ENCODE measurements around the gene STX5. TPM values are rescaled to one million over a fixed set of nuclear protein-coding genes. Genes with fewer than 3 reads are reported as not detected.

The STX5 gene
- total RNA-seq, 4 donors from 2014 or later, result 16.2 to 26.0 (median 24.9) TPM

DNA sequence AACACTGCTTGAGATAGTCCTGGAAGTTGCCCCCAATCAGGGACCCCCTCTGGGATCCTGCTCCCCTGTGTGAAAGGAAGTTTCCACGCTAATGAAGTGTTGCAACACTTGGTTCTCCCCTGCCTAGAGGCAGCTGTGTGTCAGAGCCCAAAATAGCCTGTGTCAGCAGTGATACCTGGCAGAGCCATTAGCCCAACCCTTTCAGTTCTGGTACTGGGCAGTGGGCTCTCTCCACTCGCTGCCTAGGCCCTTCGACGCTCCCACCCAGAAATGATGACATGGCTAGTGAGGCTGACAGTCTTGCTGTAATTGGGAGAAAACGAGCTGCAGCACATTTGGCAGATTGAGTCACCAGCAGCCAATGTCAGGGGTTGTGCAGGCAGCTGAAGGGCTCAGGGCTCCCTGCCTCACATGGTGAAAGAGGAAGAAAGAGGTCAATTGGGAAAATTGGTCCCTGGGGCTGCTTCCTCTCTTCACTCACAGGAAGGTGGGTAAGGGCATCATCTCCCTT, 25.2 kb downstream of the STX5 start:
- TF ChIP-seq, protein P1, sequence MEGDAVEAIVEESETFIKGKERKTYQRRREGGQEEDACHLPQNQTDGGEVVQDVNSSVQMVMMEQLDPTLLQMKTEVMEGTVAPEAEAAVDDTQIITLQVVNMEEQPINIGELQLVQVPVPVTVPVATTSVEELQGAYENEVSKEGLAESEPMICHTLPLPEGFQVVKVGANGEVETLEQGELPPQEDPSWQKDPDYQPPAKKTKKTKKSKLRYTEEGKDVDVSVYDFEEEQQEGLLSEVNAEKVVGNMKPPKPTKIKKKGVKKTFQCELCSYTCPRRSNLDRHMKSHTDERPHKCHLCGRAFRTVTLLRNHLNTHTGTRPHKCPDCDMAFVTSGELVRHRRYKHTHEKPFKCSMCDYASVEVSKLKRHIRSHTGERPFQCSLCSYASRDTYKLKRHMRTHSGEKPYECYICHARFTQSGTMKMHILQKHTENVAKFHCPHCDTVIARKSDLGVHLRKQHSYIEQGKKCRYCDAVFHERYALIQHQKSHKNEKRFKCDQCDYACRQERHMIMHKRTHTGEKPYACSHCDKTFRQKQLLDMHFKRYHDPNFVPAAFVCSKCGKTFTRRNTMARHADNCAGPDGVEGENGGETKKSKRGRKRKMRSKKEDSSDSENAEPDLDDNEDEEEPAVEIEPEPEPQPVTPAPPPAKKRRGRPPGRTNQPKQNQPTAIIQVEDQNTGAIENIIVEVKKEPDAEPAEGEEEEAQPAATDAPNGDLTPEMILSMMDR (IDR thresholded peaks at IDR 0.05 in 4 of 5, conservative IDR thresholded peaks at IDR 0.05 in 1 of 5), result no peak
- peak in 1 of 2 donors; percentile 26 for TF ChIP-seq POLR2A (IDR thresholded peaks at IDR 0.05)
- H3K27ac ChIP-seq, result peak overlapping the region; percentile 91 to 98 (median 94)
- H3K36me3 ChIP-seq, result peaks cover 0 to 21% of the 10 kb centered on the region in 2 donors
- intact Hi-C loops (cut with DNase I; ENCODE audit: low total_unique reads) (loop anchor here (2.0 kb wide), 1 partner anchor 26 kb away; the partner anchor contains the start of genes STX5 and TEX54), in situ Hi-C loops (cut with MboI; ENCODE audit: low sequenced_read_pairs in 4 of 4) (no loop called here)
- H3K4me3 ChIP-seq, result peak overlapping the region; percentile 62 to 95 (median 78)
- DNase-seq (peak; percentile 73 to 85), ATAC-seq (peak; percentile 82 to 83)
- no peaks in the 10 kb centered on the region for H3K9me3 ChIP-seq
- H3K27me3 ChIP-seq, result no peaks in the 10 kb centered on the region
- H3K4me1 ChIP-seq, result peaks cover 24 to 28% of the 10 kb centered on the region in 2 donors

DNA sequence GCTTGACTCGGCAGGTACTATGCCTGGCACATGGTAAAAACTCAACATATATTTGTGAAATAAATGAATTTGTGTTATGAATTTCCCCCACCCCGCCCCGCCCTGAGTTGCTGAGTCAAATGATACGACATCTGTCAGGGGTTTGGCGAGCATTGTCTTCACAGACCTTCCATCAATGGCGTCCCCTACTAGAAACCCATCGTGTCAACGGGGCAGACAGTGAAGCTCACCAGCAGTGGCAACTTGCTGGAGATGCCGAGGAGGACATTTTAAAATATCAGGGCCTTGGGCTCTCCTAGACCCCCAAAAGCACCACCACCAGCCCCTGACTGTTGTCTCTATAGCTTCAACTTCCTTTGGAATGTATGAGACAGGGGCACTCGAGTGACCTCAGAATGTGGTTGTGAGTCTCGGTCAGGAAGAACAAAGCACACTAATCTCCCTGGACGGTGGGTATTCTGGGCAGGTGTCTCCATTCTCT, 25.9 kb downstream of the STX5 start:
- Histone ChIP-seq H3K36me3 (peaks cover 0 to 28% of the 10 kb centered on the region in 2 donors), H3K4me3 (peak overlapping the region; percentile 62 to 95 (median 78)), H3K9me3 (no peaks in the 10 kb centered on the region), H3K27ac (peak overlapping the region; percentile 91 to 98 (median 94)), H3K4me1 (peaks cover 24 to 28% of the 10 kb centered on the region in 2 donors), H3K27me3 (no peaks in the 10 kb centered on the region)
- intact Hi-C loops (cut with DNase I; ENCODE audit: low total_unique reads) (loop anchor here (1.0 to 2.0 kb wide), 4 partner anchors 19 to 75 kb away; partner anchors contain the start of genes STX5, TEX54 and TMEM179B), in situ Hi-C loops (cut with MboI; ENCODE audit: low sequenced_read_pairs in 4 of 4) (no loop called here)
- peak; percentile 45 to 51 for ATAC-seq
- DNase-seq, result peak in 1 of 2 donors; percentile 35
- no peak for TF ChIP-seq POLR2A (IDR thresholded peaks at IDR 0.05)

DNA sequence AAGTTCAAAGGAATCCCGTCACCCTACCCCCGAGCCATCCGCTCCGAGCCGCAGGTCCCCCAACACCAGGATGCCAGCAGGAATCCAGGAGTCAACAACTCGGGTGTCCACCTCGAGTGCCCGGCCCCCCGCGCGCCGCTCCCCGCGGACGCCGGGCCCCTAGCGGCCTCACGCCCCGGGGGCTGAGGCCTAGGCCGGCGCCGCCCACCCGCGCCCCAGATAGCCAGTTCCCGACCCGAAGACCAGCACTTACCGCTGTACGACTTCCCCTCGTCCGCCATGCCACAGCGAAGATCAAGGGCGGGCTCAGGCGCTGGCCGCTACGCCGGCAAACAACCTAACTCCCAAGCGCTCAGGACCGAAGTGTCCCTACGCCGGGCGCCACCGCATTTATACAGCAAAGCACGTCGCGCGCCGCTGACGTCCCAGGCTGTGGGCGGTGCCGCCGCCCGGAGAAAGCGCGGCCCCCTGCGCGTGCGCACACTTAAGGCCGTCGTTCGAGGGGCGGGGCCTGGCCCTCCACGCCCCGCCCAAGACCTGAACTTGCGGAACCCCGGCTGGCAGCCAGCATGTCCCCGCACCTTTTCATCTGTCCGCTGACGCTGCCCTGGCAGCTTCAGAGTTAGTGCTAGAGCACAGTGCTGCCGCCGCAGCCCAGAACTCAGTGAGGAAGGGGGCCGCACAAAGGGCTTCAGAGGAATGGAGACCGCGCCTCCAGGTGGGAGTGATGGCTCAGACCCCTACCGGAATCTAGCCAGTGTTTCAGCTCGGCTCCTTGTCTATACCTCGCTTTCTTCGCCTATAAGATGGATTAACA, 26.6 kb downstream of the STX5 start, which contains the start of gene NXF1:
Gene NXF1 (minus strand): TSS at position 365 of the 817 bp plus-strand sequence. CDS start 84 bp downstream, at position 281.
- Histone ChIP-seq H3K4me3 (peak within 1 kb of the TSS; percentile 69 to 95 (median 78)), H3K27ac (peak within 1 kb of the TSS; percentile 91 to 98 (median 94)), H3K4me1 (peaks cover 24 to 28% of the 10 kb centered on the region in 2 donors), H3K36me3 (peaks cover 0 to 35% of the 10 kb centered on the region in 2 donors), H3K27me3 (no peaks in the 10 kb centered on the region), H3K9me3 (no peaks in the 10 kb centered on the region)
- peak; percentile 100 for TF ChIP-seq POLR2A (IDR thresholded peaks at IDR 0.05)
- TF ChIP-seq, protein P1 (IDR thresholded peaks at IDR 0.05 in 4 of 5, conservative IDR thresholded peaks at IDR 0.05 in 1 of 5), result peak in 4 of 5 experiments; percentile 23 to 41 (median 38)
- peak; percentile 77 to 79 for ATAC-seq
- DNase-seq, result peak; percentile 91 to 95
- in situ Hi-C loops (cut with MboI; ENCODE audit: low sequenced_read_pairs in 4 of 4) (no loop called here), intact Hi-C loops (cut with DNase I; ENCODE audit: low total_unique reads) (loop anchor here (1.0 to 2.0 kb wide), 3 partner anchors 18 to 76 kb away; partner anchors contain the start of gene TMEM179B)

DNA sequence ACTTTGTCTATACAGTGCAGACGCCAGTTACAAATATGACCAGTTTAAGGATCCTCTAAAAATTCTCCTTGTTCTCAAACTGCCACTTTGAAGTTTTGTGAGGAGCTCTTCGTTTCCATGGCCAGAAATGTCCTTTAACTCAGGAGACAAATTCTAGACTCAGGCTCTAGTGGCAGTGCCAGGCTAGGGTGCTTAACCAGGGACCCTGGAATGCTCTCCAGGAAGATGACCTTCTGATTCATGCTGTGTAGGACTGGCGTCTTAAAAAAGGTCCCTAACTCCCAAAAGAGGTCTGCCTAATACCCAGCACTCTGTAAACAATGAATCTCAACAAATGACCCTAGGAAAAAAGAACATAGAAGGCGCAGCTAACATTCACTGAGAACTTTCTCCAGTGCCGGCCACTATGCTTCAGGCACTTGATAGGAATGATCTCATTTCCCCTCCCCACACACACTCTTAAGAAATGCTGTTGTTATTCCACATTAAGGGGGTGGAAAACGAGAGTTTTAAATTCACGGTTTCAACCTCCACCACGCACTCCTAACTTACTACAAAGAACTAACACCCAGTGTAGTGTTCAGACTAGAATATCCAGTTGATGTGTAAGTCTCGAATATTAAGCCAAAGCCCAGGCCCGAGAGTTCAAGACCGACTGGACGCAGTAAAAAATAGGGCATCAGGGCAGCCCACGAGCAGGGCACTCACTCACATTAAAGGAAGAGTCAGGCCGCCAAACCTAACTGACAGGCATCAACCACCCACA, 27.4 kb downstream of the STX5 start:
- H3K27ac ChIP-seq, result peak overlapping the region; percentile 91 to 98 (median 94)
- ATAC-seq (peak; percentile 7 to 23), DNase-seq (no peak)
- H3K9me3 ChIP-seq, result no peaks in the 10 kb centered on the region
- peak overlapping the region; percentile 69 to 95 (median 78) for H3K4me3 ChIP-seq
- no peaks in the 10 kb centered on the region for H3K27me3 ChIP-seq
- intact Hi-C loops (cut with DNase I; ENCODE audit: low total_unique reads), result loop anchor here (1.0 to 2.0 kb wide), 3 partner anchors 17 to 77 kb away; partner anchors contain the start of gene TMEM179B
- peaks cover 24 to 28% of the 10 kb centered on the region in 2 donors for H3K4me1 ChIP-seq
- peaks cover 0 to 43% of the 10 kb centered on the region in 2 donors for H3K36me3 ChIP-seq
- in situ Hi-C loops (cut with MboI; ENCODE audit: low sequenced_read_pairs in 4 of 4), result no loop called here
- TF ChIP-seq, protein P1 (IDR thresholded peaks at IDR 0.05 in 4 of 5, conservative IDR thresholded peaks at IDR 0.05 in 1 of 5), result no peak
- TF ChIP-seq POLR2A (IDR thresholded peaks at IDR 0.05), result no peak
